Measurements from ENCODE around the gene MANEAL.

- TF ChIP-seq CTCF (conservative IDR thresholded peaks at IDR 0.05; ENCODE audit: low read length) (no peak), EZH2phosphoT487 (IDR thresholded peaks at IDR 0.05; ENCODE audit: borderline replicate concordance, low read depth, low read length) (no peak)
Observed at GRCh38 chr1:37828410-37829074, 34.9 kb downstream of the MANEAL start.
